Measurements from ENCODE around the gene MCTP2. TPM values are rescaled to one million over a fixed set of nuclear protein-coding genes. Genes with fewer than 3 reads are reported as not detected.

Gene MCTP2
- polyA plus RNA-seq, 1 donor from 2014 or later = 12.2 TPM

GRCh38 chr15:94522125-94522524, 290.8 kb downstream of the MCTP2 start:
- H3K36me3 Mint-ChIP-seq = no peaks in the 10 kb centered on the region
- peaks cover 2% of the 10 kb centered on the region for H3K27me3 Mint-ChIP-seq
- H3K4me1 Mint-ChIP-seq = no peaks in the 10 kb centered on the region
- H3K4me3 Mint-ChIP-seq = no peak overlapping the region
- H3K27ac Mint-ChIP-seq = no peak overlapping the region
- H3K9me3 Mint-ChIP-seq = peaks cover 1 to 5% (median 4%) of the 10 kb centered on the region in 3 donors

DNA sequence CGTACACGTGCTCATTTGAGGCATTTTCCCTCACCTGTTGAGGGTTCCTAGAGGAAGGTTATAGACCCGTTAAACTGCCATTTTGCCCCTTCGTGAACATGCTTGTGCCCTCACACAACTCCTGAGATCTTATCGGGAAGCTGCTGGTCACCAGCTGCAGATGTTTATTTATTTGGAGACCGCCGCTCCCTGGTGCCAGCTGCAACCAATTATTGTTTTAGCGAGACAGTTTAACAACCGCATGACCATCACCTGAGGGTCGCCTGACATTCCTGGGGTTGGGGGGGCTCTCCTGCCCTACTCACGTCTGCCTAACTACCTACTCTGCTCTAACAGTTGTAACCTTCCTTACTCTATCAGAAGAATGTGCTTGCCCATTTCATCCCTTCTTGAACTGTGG, 292.5 kb downstream of the MCTP2 start:
- Mint-ChIP-seq H3K4me3 (no peak overlapping the region), H3K36me3 (no peaks in the 10 kb centered on the region)

DNA sequence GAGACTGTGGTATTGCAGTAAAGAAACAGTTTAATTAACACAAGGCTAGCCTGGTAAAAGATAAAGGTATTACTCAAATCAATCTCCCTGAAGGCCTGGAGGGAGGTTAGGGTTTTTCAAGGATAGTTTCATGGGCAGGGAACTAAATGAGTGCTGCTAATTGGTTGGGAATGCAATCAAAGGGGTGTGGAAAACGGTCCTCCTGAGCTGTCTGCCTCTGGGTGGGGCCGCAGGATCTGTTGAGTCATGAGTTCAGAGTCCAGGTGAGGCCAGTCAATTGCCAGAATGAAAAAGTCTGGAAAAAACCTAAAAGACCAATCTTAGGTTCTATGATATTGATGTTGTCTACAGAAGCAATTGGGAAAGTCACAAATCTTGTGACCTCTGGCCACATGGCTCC, 293.2 kb downstream of the MCTP2 start:
- Mint-ChIP-seq H3K4me3 (no peak overlapping the region), H3K27me3 (peaks cover 2% of the 10 kb centered on the region), H3K9me3 (peaks cover 0 to 1% (median 0%) of the 10 kb centered on the region in 3 donors), H3K4me1 (no peaks in the 10 kb centered on the region), H3K27ac (no peak overlapping the region), H3K36me3 (no peaks in the 10 kb centered on the region)

More for the DNA sequence above, 292.5 kb downstream of the MCTP2 start:
- Mint-ChIP-seq H3K27ac (no peak overlapping the region), H3K27me3 (peaks cover 2% of the 10 kb centered on the region), H3K4me1 (no peaks in the 10 kb centered on the region), H3K9me3 (peaks cover 0 to 3% (median 1%) of the 10 kb centered on the region in 3 donors)

GRCh38 chr15:94526071-94526689, 294.8 kb downstream of the MCTP2 start:
- no peak overlapping the region for H3K4me3 Mint-ChIP-seq
- no peak overlapping the region for H3K27ac Mint-ChIP-seq
- no peaks in the 10 kb centered on the region for H3K36me3 Mint-ChIP-seq
- peaks cover 0 to 1% (median 0%) of the 10 kb centered on the region in 3 donors for H3K9me3 Mint-ChIP-seq
- no peaks in the 10 kb centered on the region for H3K4me1 Mint-ChIP-seq
- H3K27me3 Mint-ChIP-seq = peaks cover 2% of the 10 kb centered on the region

DNA sequence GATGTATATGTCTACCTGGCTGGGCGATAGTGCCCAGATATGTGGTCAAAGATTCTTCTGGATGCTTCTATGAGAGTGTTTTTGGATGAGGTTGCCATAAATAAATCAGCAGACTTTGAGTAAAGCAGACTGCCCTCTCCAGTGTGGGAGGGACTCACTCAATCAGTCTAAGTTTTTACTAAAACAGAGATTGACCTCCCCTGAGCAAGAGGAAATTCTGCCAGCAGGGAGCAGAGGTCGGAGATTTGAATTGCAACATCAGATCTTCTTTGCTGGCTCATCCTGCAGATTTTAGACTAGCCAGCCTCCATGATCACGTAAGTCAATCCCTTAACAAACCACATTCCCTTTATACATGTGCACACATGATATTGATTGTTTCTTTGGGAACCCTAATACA, 300.9 kb downstream of the MCTP2 start:
- H3K9me3 Mint-ChIP-seq = peaks cover 0 to 2% (median 0%) of the 10 kb centered on the region in 3 donors
- H3K27me3 Mint-ChIP-seq = no peaks in the 10 kb centered on the region
- H3K4me1 Mint-ChIP-seq = no peaks in the 10 kb centered on the region
- H3K36me3 Mint-ChIP-seq = no peaks in the 10 kb centered on the region
- H3K27ac Mint-ChIP-seq = no peak overlapping the region
- H3K4me3 Mint-ChIP-seq = no peak overlapping the region
